Mucosa of rectum (tissue), 2 donors: ENCODE results near the gene CDH5.

ENCODE experiments used
- H3K27ac ChIP-seq, 2 donors: one replicate each; pipeline ENCODE4 v1.7.0; 2013; ENCODE audit warnings: inconsistent platforms in 2 of 2, low read depth in 2 of 2, low read length in 2 of 2
- H3K27me3 ChIP-seq, 2 donors: one replicate each; pipeline ENCODE4 v1.7.0; 2013; ENCODE audit warnings: low read length in 2 of 2; ENCODE audit not compliant: control insufficient read depth in 2 of 2, insufficient read depth in 2 of 2
- H3K36me3 ChIP-seq, 2 donors: one replicate each; pipeline ENCODE4 v1.7.0; 2013; ENCODE audit warnings: low read length in 2 of 2; ENCODE audit not compliant: control insufficient read depth in 2 of 2, insufficient read depth in 2 of 2
- H3K4me1 ChIP-seq, 2 donors: one replicate each; pipeline ENCODE4 v1.7.0; 2013; ENCODE audit warnings: low read length in 2 of 2, mild to moderate bottlenecking in 1 of 2; ENCODE audit not compliant: control insufficient read depth in 2 of 2, insufficient read depth in 2 of 2
- H3K4me3 ChIP-seq, 2 donors: one replicate each; pipeline ENCODE4 v1.7.0; 2013; ENCODE audit warnings: low read length in 2 of 2
- H3K9ac ChIP-seq, 2 donors: one replicate each; pipeline ENCODE4 v1.7.0; 2013; ENCODE audit warnings: low read length in 2 of 2, low read depth in 1 of 2, mild to moderate bottlenecking in 1 of 2
- H3K9me3 ChIP-seq, 2 donors: one replicate each; pipeline ENCODE4 v1.7.0; 2013; ENCODE audit warnings: low read length in 2 of 2; ENCODE audit not compliant: control insufficient read depth in 2 of 2
- donor health status: healthy.
- donor health status: Normal muscosa, but diverticular disease.

CDH5 gene

DNA sequence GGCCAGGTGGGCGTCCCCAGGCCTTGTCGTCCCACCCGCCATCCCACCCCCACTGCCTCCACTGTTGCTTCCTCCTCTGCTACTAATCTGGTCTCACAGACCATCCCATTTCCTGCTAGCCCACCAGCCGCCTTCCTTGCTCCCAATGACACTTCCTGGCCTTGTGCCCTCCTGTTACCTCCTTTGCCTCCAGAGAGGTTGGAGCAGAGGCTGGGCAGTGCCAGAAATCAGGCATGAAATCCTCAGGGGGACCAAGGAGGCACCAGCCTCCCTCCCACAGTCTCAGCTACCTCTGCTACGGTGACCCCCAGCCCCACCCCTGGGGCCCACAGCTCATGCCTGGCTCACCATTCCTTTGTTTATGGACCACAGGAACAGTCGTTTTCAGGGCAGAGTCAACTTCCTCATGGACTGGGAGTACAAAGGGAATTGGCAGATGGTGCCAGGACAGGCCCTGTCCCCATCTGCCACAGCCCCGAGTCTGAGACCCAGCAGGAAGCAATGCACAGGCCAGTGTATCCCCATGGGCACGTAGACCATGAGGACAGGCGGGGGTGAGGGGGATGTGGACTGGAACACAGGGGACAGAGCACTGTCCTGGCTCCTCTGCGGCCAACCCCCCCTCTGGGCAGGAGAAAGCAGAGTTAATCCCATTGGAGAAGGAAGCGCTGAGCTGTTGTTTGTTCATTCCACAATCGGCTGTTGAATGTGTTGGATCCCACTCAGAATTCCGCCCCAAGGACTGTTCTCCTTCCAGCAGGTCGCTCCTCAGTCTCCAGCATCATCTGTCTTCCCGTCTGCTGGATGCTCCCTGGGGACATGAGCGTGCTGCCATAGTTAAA is 2.2 kb upstream of the CDH5 start:
- H3K36me3 ChIP-seq = no peaks in the 10 kb centered on the region
- peaks cover 3 to 7% of the 10 kb centered on the region in 2 donors for H3K4me1 ChIP-seq
- H3K9ac ChIP-seq = no peak overlapping the region
- peak overlapping the region in 1 of 2 donors; percentile 43 for H3K27ac ChIP-seq
- H3K4me3 ChIP-seq = no peak overlapping the region
- H3K27me3 ChIP-seq = peaks cover 0 to 3% of the 10 kb centered on the region in 2 donors
- H3K9me3 ChIP-seq = no peaks in the 10 kb centered on the region

GRCh38 chr16:66364959-66365306 is 1.6 kb upstream of the CDH5 start:
- Histone ChIP-seq H3K4me3 (no peak overlapping the region), H3K27me3 (peaks cover 0 to 3% of the 10 kb centered on the region in 2 donors), H3K9me3 (no peaks in the 10 kb centered on the region), H3K4me1 (peaks cover 3 to 7% of the 10 kb centered on the region in 2 donors), H3K36me3 (no peaks in the 10 kb centered on the region), H3K27ac (peak overlapping the region; percentile 2 to 48), H3K9ac (no peak overlapping the region)

DNA sequence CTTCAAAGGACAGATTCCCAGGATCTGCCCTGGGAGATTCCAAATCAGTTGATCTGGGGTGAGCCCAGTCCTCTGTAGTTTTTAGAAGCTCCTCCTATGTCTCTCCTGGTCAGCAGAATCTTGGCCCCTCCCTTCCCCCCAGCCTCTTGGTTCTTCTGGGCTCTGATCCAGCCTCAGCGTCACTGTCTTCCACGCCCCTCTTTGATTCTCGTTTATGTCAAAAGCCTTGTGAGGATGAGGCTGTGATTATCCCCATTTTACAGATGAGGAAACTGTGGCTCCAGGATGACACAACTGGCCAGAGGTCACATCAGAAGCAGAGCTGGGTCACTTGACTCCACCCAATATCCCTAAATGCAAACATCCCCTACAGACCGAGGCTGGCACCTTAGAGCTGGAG is 840 bp upstream of the CDH5 start:
- no peaks in the 10 kb centered on the region for H3K36me3 ChIP-seq
- H3K4me3 ChIP-seq = no peak overlapping the region
- H3K9me3 ChIP-seq = no peaks in the 10 kb centered on the region
- no peak overlapping the region for H3K27ac ChIP-seq
- H3K27me3 ChIP-seq = peaks cover 0 to 3% of the 10 kb centered on the region in 2 donors
- H3K4me1 ChIP-seq = peaks cover 3 to 7% of the 10 kb centered on the region in 2 donors
- no peak overlapping the region for H3K9ac ChIP-seq

- Histone ChIP-seq H3K4me1 (peaks cover 3 to 7% of the 10 kb centered on the region in 2 donors), H3K27me3 (peaks cover 0 to 1% of the 10 kb centered on the region in 2 donors), H3K36me3 (no peaks in the 10 kb centered on the region), H3K9me3 (no peaks in the 10 kb centered on the region), H3K9ac (no peak overlapping the region), H3K27ac (peak overlapping the region in 1 of 2 donors; percentile 5), H3K4me3 (peak overlapping the region in 1 of 2 donors; percentile 8)
Observed at GRCh38 chr16:66367968-66368891, 1.7 kb downstream of the CDH5 start.

DNA sequence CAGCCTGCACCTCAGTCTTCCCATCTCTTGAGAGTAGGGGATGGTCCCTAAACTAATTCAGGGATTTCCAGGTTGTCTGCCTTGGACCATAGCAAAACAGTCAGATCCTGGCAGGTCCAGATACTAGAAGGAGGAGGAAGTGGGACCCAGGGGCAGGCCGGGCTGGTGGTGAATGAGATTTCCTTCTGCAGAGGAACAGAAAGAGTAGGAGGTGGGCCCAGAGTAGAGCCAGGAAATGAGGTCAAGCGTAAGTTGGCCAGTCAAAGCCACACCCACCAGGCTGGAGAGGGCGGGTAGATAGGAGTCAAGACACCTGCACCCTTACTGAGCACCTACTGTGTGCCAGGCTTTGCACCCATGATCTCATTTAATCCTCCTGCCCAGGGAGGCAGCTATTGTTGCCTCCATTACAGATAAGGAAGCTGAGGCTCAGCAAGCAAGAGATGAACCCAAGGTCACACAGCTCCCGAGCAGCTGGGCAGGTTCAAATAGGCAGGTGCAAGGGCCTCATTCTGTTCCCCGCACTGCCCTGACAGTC is 2.6 kb downstream of the CDH5 start:
- H3K27me3 ChIP-seq = no peaks in the 10 kb centered on the region
- no peak overlapping the region for H3K9ac ChIP-seq
- no peaks in the 10 kb centered on the region for H3K9me3 ChIP-seq
- H3K4me3 ChIP-seq = no peak overlapping the region
- no peaks in the 10 kb centered on the region for H3K36me3 ChIP-seq
- H3K27ac ChIP-seq = no peak overlapping the region
- H3K4me1 ChIP-seq = peaks cover 3 to 7% of the 10 kb centered on the region in 2 donors

DNA sequence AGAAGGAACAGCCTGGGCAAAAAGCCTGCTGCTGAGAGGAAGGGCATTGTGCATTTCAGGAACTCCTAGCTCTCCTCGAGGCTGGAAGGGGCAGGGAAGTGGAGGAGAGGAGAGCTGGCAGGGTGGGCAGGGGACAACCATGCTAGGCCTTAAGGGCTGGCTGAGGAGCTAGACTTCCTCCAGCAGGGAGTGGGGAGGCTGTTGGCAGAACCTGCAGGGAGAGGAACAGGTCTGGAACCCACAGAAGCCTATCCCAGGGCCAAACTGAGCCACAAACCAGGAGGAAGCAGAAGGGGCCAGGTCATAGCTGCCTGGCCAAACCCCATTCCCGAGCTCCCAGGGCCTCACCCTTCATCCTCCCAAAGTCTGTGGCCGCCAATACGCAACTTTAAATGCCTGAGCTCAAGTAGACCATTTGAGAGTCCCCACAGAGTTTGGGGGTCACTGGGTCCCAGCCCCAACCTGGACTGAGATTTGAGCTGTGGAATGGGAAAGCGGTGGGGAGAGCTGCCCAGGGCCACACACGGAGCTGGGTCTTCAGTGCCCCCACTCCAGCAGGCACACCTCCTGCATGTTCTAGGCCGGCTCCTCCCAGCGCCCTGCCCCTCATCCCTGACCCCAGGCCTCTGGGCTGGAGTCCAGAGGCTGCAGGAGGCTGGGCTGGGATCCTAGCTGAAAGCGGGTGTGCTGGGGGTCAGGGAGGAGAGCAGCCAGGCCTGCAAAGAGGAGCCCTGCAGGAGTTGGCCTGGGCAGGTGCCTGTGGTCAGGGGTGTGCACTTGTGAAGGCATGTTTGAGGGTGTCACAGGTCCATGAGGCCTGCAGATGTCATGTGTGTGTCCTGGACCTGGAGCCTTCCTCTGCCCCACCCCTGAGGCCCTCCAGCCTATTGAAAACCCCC is 4.5 kb downstream of the CDH5 start:
- Histone ChIP-seq H3K36me3 (no peaks in the 10 kb centered on the region), H3K27ac (no peak overlapping the region), H3K4me3 (no peak overlapping the region), H3K9ac (no peak overlapping the region), H3K27me3 (no peaks in the 10 kb centered on the region), H3K9me3 (no peaks in the 10 kb centered on the region), H3K4me1 (no peaks in the 10 kb centered on the region)

GRCh38 chr16:66372078-66372897 is 5.8 kb downstream of the CDH5 start:
- Histone ChIP-seq H3K27ac (no peak overlapping the region), H3K36me3 (no peaks in the 10 kb centered on the region), H3K9me3 (no peaks in the 10 kb centered on the region), H3K4me1 (no peaks in the 10 kb centered on the region), H3K9ac (no peak overlapping the region), H3K27me3 (no peaks in the 10 kb centered on the region), H3K4me3 (no peak overlapping the region)

DNA sequence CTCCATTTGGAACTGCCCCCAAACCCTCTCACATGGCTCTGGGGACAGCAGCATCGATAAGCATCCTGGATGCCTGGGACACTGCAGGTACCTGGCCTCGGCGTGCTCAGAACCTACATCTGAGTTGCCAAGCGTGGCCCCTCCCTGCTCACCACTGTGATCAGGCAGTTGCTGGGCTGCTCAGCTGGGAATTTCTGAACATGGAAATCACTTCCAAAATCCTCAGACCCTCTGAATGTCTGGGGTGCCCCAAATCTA is 6.3 kb downstream of the CDH5 start:
- H3K9me3 ChIP-seq = no peaks in the 10 kb centered on the region
- no peak overlapping the region for H3K27ac ChIP-seq
- no peaks in the 10 kb centered on the region for H3K4me1 ChIP-seq
- no peaks in the 10 kb centered on the region for H3K27me3 ChIP-seq
- H3K9ac ChIP-seq = no peak overlapping the region
- no peak overlapping the region for H3K4me3 ChIP-seq
- no peaks in the 10 kb centered on the region for H3K36me3 ChIP-seq

DNA sequence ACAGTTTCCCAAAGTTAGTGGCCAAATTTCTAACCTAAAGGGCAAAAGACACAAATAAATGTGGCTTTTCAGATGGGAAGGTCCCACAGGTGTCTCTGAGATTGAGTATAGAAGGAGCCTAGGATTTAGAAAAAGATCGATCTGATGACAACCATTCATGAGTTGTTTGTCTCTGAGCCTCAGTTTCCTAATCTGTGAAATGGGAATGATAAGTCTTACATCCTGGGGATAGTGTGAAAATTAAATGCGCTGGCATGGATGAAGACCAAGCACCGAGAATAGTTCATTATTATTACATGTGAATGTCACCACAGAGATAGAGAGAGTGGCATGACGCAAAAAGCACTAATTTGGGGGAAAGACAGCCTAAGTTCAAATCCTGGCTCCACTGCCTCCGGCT is 7.2 kb downstream of the CDH5 start:
- no peaks in the 10 kb centered on the region for H3K36me3 ChIP-seq
- H3K27ac ChIP-seq = no peak overlapping the region
- no peak overlapping the region for H3K4me3 ChIP-seq
- H3K9ac ChIP-seq = no peak overlapping the region
- H3K4me1 ChIP-seq = no peaks in the 10 kb centered on the region
- no peaks in the 10 kb centered on the region for H3K27me3 ChIP-seq
- H3K9me3 ChIP-seq = no peaks in the 10 kb centered on the region
